GM12864 (cell line): ENCODE measurements around the gene TRIML2.

Experiments used
- DNase-seq: peaks from one replicate; pipeline ENCODE4 v3.0.0-alpha.2; 2011; ENCODE audit warnings: low read depth
- H3K4me3 ChIP-seq: 2 replicates; pipeline ENCODE4 v1.5.1; 2011; ENCODE audit warnings: mild to moderate bottlenecking, low read depth, low read length, control low read depth
- TF ChIP-seq, protein P1 (sequence below): IDR thresholded peaks from 2 replicates; pipeline ENCODE4 v1.5.1; 2011; ENCODE audit warnings: low read depth, mild to moderate bottlenecking, moderate library complexity, low read length, control low read depth, inconsistent platforms; ENCODE audit errors: missing control alignments

The TRIML2 gene

DNA sequence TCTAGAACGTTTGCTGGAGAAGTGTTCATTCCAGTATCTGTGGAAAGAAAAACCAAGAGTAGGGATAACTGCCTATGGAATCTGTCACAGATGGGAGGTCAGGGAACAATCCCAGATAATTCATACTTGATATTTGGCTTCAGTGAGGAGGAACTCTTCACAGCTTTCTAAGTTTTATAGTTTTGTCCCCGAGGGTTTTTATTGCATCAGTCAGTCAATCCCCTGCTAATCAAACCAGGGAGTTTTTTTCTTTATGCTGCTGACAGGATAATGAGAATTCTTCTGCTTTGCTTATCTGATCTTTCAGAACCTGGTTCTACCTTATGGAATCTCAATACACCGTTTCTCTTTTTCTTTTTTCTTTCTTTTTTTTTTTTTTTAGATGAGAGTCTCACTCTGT, 633 bp upstream of the TRIML2 start:
- no peak for DNase-seq
- no peak overlapping the region for H3K4me3 ChIP-seq
- TF ChIP-seq, protein P1, sequence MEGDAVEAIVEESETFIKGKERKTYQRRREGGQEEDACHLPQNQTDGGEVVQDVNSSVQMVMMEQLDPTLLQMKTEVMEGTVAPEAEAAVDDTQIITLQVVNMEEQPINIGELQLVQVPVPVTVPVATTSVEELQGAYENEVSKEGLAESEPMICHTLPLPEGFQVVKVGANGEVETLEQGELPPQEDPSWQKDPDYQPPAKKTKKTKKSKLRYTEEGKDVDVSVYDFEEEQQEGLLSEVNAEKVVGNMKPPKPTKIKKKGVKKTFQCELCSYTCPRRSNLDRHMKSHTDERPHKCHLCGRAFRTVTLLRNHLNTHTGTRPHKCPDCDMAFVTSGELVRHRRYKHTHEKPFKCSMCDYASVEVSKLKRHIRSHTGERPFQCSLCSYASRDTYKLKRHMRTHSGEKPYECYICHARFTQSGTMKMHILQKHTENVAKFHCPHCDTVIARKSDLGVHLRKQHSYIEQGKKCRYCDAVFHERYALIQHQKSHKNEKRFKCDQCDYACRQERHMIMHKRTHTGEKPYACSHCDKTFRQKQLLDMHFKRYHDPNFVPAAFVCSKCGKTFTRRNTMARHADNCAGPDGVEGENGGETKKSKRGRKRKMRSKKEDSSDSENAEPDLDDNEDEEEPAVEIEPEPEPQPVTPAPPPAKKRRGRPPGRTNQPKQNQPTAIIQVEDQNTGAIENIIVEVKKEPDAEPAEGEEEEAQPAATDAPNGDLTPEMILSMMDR = no peak

DNA sequence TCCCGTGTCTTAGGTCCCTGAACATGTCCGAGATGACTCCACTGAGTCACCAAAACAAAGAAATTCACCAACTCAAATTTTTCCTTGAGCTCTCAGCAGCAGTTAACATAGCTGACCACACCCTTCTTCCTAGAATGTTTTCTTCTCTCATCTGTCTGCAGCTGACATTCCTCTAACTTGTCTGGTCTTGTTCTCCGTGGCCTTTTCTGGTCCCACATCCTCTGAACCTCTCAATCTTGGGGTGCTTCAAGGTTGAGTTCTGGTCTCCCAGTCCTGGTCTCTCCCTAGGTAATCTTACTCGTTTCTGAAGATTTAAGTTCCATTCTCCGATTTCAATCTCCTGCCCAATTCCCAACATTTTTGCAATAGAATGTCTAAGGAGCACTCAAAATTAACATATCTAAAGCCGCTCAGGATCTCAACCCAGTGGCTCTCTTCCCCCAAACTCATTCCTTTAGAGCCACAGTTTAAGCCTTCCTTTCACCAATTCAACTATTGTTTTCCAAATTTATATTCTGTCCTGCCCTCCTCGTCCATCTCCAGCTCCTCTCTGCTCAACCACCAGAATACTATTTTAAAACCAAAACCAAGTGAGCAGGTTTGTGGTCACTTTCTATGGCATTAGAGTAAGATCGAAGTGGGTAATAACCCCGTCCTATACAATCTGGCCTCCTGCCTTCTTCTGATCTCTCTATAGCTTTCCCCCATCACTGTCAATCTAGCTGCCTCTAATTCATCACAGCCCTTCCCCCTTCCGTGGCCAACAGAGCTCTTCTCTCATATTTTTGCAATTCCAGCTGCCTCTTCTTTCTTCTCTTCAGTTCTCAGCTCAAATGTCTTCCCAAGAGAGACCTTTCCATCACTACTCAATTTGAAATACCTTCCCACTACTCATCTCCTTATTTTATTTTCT, 1.2 kb downstream of the TRIML2 start:
- no peak for DNase-seq
- no peak overlapping the region for H3K4me3 ChIP-seq
- TF ChIP-seq, protein P1 = no peak

DNA sequence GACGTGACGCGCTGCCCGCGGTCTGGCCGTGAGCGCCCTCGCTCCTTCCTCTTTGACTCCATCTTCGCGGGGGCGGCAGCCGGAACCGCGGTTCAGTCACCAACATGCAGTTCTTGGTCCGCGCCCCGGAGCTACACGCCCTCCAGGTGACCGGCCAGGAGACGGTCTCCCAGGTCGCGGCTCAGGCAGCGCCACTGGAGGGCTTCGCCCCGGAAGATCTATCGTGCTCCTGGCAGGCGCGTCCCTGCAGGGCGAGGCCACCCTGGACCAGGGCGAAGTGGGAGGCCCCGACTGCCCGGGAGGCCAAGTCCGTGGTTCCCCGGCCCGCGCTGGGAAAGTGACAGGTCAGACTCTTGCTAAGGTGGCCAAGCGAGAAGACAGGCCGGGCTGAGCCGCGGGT, 2.9 kb downstream of the TRIML2 start:
- no peak overlapping the region for H3K4me3 ChIP-seq
- TF ChIP-seq, protein P1 = no peak
- DNase-seq = no peak

DNA sequence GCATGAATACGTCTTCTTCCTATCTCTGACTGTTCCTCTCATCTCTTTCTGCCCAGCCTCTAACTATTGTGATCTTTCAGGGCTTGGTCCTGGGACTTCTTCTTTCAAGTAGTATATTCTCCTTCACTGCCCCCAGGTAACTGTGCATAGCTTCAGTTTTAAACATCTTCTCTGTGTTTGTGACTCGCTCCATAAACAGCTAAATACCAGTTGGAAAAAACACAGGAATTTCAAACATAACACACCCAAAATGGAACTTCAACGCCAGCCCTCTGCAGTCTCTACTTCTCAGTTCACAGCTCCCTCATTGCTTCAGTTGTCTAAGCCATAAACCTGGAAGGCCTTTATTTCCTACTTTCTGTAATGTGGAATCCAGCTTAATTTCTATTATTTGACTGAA, 16.6 kb downstream of the TRIML2 start:
- TF ChIP-seq, protein P1 = no peak
- DNase-seq = no peak
- no peak overlapping the region for H3K4me3 ChIP-seq

DNA sequence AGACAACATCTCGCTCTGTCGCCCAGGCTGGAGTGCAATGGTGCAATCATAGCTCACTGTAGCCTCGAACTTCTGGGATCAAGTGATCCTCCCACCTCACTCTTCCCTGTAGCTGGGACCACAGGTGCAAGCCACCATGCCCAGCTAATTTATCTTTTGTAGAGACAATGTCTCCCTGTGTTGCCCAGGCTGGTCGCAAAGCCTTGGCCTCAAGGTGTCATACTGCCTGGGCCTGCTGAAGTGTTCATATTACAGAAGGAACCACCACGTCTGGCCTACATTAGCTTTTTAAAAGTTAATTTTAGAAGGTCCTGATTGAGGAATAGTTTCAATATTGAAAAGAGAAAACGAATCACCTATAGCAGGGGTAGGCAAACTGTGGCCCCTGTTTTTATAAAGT, 22.5 kb downstream of the TRIML2 start:
- DNase-seq = no peak
- TF ChIP-seq, protein P1 = no peak
- no peak overlapping the region for H3K4me3 ChIP-seq

DNA sequence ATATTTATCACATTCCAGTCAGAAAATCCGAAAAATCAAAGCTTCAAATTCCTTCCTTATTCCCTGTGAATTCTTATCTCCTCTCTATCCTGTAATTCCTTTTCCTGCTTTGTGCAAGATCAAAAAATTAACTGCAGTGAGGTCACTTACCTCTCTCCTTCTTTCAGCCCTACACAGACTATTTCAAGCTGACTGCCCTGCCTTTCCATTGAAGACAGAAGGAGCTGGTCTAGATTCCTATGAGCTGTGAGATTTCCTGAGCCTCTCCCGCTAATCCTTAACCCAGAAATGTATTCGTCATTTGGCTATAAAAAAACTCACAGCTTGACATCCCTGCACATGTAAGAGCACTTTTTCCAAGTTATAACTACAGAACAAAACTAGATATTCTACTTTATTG, 26.6 kb downstream of the TRIML2 start:
- TF ChIP-seq, protein P1 = no peak
- H3K4me3 ChIP-seq = no peak overlapping the region
- DNase-seq = no peak

DNA sequence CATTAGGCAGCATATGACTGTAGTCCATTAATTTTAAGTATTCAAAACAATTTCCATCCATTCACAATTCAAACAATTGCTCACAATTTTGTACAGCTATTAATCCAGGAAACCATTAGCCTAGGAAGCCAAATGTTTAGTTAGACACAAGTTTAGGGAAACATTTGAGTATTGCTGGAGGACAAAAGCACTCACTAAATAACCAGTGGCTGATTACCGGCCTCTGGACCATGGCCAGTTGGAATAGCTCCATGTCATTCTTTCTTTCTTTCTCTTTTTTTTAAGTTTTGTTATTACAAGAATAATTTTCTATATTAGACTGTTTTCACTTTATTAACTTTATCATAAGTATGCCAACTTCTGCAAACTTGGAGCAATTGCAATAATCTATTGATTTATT, 31.3 kb downstream of the TRIML2 start:
- TF ChIP-seq, protein P1 = no peak
- DNase-seq = no peak
- no peak overlapping the region for H3K4me3 ChIP-seq
